Ishikawa (cell line): ENCODE measurements around the gene BICDL1.

Source experiments
- CEBPB ChIP-seq: IDR thresholded peaks from 2 replicates; pipeline ENCODE4 v1.6.1; 2012
- CREB1 ChIP-seq: IDR thresholded peaks from 2 replicates; pipeline ENCODE4 v1.6.1; 2012; ENCODE audit warnings: low read depth
- EGR1 ChIP-seq: IDR thresholded peaks from 2 replicates; pipeline ENCODE4 v1.6.1; 2012
- EP300 ChIP-seq: IDR thresholded peaks from 2 replicates; pipeline ENCODE4 v1.6.1; 2012; ENCODE audit warnings: borderline replicate concordance
- FOXM1 ChIP-seq: IDR thresholded peaks from 2 replicates; pipeline ENCODE4 v1.6.1; 2012; ENCODE audit warnings: low read depth, borderline replicate concordance
- MAX ChIP-seq: IDR thresholded peaks from 2 replicates; pipeline ENCODE4 v1.6.1; 2012
- NFIC ChIP-seq: IDR thresholded peaks from 2 replicates; pipeline ENCODE4 v1.6.1; 2012
- RAD21 ChIP-seq: IDR thresholded peaks from 2 replicates; pipeline ENCODE4 v1.6.1; 2012; ENCODE audit warnings: low read depth
- REST ChIP-seq: IDR thresholded peaks from 2 replicates; pipeline ENCODE4 v1.6.1; 2012; ENCODE audit warnings: low read depth, mild to moderate bottlenecking
- TAF1 ChIP-seq: IDR thresholded peaks from 2 replicates; pipeline ENCODE4 v1.6.1; 2012; ENCODE audit warnings: low read depth, mild to moderate bottlenecking
- TCF12 ChIP-seq: IDR thresholded peaks from 2 replicates; pipeline ENCODE4 v1.6.1; 2012; ENCODE audit warnings: low read depth
- TEAD4 ChIP-seq: IDR thresholded peaks from 2 replicates; pipeline ENCODE4 v1.6.1; 2012
- USF1 ChIP-seq: IDR thresholded peaks from 2 replicates; pipeline ENCODE4 v1.6.1; 2012
- YY1 ChIP-seq: IDR thresholded peaks from 2 replicates; pipeline ENCODE4 v1.6.1; 2012; ENCODE audit warnings: low read depth
- ZBTB7A ChIP-seq: IDR thresholded peaks from 2 replicates; pipeline ENCODE4 v1.6.1; 2012; ENCODE audit warnings: low read depth

The BICDL1 gene

DNA sequence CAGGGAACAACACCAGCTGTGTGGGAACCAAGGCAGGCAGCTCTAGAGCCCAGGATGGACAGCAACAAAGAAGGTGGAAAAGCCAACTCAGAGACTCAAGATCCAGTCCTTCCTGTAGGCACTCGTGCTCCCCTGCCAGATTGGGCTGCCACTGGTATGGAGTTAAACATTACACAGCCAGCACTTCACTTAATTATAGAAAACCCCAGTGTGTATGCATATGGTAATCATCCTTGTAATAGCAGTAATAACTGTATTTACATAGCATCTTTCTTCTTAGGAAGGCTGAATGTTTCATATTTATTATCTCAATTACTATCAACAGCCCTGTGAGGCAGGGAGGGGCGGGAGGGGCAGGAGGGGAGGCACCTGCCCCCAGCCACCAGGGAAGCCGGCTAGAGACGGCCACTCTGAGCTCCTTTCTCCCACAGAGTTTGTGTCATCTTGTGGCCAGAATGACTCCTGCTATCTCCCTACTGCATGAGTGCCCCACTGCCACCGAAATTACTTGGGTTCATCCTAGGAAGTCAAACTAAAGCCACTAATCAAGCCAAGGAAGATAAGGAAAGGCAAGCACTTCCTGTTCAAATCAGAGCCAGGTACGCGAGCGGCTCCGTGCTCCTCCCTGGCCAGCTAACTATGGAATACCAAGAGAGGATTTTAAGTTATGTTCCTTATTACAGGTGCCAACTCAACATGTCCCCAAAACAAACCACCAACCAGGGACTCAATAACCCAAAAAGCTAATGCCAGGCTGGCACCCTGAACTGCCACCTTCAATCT lies 143.2 kb downstream of the BICDL1 start:
- TF ChIP-seq REST (no peak), YY1 (no peak), TAF1 (no peak), MAX (no peak), EP300 (no peak), RAD21 (no peak), TCF12 (no peak)

- TF ChIP-seq TEAD4 (no peak), CREB1 (no peak), ZBTB7A (no peak), FOXM1 (no peak), TCF12 (no peak), TAF1 (no peak), YY1 (no peak)
Observed at GRCh38 chr12:120132863-120133385, 143.9 kb downstream of the BICDL1 start.

DNA sequence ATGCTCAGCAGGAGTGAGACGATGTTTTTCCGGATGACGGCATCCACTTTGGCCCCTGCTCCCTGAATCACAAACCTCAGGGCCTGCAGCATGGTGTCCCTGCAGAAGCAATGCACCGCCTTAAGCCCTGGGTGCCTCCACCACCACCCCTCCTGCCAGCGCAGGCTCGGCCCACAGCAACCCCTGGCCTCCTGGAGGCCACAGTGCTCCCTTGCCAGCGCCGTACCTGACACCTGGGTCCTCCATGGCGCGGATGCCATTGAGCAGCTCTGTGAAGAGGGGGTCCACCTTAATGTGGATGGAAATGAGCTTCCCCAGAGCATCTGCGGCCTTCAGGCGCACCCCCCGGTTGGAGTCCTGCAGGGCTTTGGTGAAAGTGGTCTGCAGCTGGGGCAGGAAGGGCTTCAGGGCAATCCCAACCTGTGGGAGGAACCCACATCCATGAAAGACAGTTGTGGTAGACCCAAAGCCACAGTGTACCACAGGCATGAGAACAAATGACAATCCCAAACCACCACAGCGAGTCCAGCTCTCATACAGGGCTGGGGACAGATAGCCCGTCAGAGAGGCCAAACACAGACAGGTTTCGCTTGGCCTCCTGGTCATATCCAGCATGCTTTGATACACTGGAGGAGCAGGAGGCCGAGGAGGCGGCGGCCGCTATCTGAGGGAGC lies 145.4 kb downstream of the BICDL1 start:
- TF ChIP-seq TCF12: no peak
- no peak for TF ChIP-seq CREB1
- no peak for TF ChIP-seq USF1
- TF ChIP-seq TAF1: no peak
- TF ChIP-seq EGR1: no peak
- TF ChIP-seq NFIC: no peak
- no peak for TF ChIP-seq RAD21
- no peak for TF ChIP-seq TEAD4
- TF ChIP-seq ZBTB7A: no peak
- no peak for TF ChIP-seq MAX
- no peak for TF ChIP-seq FOXM1
- no peak for TF ChIP-seq YY1
- no peak for TF ChIP-seq CEBPB
- no peak for TF ChIP-seq REST
- TF ChIP-seq EP300: no peak

DNA sequence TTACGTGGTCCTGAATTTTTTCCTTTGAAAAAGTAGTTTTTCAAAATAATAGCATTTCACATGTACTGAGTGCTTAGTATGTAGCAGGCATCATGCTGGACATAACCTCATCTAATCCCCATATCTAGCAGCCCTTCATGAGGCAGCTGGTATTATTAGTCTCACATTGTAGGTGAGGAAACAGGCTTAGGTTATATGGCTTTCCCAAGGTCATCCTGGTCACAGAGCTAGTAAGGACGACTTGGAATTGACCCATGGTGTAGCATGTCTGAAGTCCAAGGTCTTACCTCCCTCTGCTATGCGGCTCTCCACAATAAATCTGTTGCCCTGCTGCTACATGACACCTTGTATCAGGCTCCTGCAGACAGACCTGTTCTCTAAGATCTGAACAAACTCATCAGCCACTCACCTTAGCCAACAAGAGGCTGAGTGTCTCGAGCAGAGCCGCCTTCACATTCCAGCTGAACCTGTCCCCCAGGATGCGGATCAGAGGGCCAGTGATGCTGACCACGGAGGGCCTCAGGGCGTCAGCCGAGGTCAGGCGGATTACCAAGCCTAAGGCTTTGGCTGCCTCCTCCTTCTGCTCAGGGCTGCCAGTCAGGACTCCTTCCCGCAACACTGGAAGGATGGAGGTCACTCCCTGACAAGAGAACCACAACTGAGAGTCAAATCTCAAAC lies 147.2 kb downstream of the BICDL1 start:
- no peak for TF ChIP-seq ZBTB7A
- TF ChIP-seq MAX: no peak
- no peak for TF ChIP-seq TEAD4
- TF ChIP-seq NFIC: no peak
- TF ChIP-seq TCF12: no peak
- TF ChIP-seq YY1: no peak
- no peak for TF ChIP-seq TAF1
- no peak for TF ChIP-seq CREB1
- TF ChIP-seq USF1: no peak
- TF ChIP-seq FOXM1: no peak

GRCh38 chr12:120137833-120138232 lies 148.8 kb downstream of the BICDL1 start:
- TF ChIP-seq FOXM1 (no peak), RAD21 (no peak), CEBPB (no peak), MAX (no peak), CREB1 (no peak), REST (no peak), ZBTB7A (no peak), USF1 (no peak), EGR1 (no peak), EP300 (no peak), TCF12 (no peak), TAF1 (no peak), NFIC (no peak), TEAD4 (no peak), YY1 (no peak)
